Eye (tissue), 1 donor: Measurements from ENCODE around the gene ALCAM.

Source experiments
- DNase-seq: peaks from one replicate; pipeline ENCODE4 v3.0.0-alpha.2; 2015

ALCAM gene

DNA sequence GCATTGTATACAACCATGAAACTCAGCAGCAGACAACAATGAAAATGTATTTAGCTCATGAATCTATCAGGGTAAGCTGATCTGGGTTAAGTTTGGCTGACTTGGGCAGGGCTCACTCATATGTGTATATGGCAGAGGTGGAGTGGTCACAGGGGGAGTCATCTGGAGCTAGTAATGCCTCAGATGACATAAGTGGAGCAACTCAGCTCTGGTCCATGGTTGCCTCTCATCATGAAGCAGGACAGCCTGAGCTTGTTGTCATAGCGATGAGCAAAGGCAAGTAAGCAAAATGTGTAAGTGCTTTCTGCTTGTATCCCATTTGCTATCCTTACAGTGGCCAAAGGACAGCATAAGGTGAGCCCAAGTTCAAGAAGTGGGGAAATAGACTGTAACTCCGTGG, 64.5 kb downstream of the ALCAM start:
- peak; percentile 35 for DNase-seq

DNA sequence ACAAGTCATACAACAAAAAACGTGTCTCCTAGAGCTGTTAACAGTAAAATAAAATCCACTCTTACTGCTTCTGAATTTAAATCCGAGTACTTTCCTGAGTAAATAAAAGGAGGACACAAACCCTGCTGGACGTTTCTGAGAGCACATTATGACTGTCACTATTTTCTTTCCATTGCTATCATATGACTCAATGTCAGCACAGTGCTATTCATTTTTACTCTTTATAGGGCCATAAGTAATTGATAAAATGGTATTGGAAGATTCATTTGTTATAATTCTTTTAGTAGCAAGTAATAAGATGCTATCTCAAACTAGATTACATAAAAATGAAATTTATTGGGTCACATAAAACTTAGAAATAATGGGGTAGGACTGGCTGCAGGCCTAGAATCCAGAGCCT, 68.6 kb downstream of the ALCAM start:
- DNase-seq = no peak

GRCh38 chr3:105436687-105437086, 70.0 kb downstream of the ALCAM start:
- no peak for DNase-seq

- DNase-seq = no peak
These were observed 73.4 kb downstream of the ALCAM start for GRCh38 chr3:105440113-105440512.

DNA sequence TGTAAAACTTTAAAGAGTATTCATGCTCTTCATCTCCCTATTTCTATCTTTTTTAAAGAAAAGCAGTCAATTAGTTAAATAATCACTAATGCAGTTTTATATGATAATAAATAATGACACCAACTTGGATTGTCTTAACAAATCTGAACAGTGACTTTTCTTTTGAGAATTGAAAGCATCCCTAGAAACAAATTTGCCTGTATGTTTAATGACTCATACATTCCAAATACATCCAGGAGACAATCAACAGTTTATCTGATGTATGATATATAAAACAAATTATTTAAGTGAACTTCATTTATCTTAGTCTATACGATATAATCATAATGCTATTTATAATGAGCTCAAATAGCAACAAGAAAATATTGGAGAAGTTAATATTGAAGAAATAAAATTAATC, 78.0 kb downstream of the ALCAM start:
- no peak for DNase-seq

DNA sequence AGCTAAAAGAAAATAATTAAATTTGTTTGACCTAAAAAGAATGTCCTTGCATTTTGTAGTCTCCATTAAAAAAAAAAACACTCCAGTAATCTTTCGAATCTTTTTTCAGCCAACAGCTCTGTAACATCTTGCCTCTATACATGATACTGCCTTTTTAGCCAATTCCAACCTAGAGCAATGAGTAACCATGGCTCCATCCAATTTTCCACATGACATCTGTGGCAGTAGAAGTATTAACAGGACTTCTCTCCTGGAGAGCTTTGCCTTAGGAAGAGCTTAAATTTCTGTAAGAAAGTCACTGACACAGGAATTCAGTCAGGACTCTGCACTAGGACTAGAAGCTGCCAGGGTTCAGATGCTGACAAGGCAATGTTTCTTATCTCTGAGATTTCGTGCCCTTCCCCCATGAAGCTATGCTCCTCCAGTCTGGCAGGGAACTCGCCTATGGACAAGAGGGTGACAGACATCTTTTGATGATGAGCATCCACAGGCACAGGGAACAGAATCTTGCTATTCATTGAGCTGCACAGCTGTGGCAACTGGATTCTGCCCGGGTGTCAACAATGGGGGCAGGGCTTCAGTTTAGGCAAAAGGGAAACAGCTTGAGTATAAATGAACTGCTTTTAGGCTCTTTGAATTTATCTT, 81.8 kb downstream of the ALCAM start:
- DNase-seq = no peak

DNA sequence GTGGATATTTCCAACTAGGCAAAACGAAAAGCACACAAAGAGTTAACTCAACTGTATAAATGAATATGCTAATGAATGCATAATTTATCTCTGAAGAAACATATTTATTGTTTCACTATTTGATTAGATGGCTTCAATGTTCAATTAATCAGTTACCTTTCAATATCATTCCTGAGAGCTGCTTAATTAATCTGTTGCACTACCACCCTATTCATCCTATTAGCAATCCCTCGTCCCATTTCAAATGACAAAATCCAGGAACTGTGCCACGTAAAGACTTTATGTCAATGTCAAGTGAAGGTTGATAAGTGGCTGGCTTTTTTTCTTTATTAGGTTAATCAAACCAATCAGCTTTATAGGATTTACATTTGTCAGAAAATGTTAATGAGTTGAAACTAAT, 82.7 kb downstream of the ALCAM start:
- DNase-seq = no peak

DNA sequence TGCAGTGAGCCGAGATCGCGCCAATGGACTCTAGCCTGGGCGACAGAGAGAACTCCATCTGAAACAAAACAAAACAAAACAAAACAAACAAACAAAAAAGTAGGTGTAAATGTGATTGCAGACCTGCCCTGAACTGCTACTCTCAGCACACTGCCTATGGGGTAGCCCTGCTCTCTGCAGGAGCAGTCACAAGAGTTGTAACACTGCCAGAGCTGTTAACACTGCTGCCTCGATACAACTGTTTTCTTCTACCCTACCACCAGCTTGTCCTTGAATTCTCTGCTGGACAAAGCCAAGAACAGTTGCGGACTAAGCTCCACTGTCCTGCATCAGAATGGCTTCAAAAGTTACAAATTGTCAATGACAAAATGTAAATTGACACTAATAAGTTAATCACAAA, 89.3 kb downstream of the ALCAM start:
- DNase-seq = no peak

DNA sequence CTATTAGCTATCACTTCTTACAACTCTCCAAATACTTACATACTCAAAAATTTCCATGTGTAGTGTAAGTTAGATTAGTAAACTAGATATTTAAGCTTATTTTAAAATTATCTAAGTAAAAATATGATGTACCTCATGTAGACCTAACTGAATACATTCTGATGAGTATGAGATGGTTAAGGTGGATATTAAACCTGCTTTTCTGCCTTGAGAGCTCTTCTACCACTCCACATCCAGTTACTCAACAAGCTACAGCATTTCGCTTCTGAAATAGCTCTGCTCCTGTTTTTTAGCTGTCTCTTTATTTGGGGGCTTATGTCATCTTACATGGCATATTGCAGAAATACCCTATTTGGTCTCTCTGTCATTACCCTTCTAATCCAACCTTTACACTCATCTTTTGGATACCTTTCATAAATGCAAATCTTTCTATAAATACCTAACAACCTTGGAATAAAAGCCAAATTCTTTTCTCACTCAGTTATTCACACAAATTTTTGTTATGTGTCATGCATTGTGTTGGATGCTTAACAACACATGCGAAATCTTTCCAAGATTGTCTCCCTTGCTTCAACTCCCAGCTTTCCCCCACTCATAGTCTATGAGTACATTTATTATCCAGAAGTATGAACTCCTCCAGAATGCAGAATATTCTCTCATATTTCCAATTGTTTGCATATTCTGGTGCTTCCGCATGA, 92.0 kb downstream of the ALCAM start:
- no peak for DNase-seq

DNA sequence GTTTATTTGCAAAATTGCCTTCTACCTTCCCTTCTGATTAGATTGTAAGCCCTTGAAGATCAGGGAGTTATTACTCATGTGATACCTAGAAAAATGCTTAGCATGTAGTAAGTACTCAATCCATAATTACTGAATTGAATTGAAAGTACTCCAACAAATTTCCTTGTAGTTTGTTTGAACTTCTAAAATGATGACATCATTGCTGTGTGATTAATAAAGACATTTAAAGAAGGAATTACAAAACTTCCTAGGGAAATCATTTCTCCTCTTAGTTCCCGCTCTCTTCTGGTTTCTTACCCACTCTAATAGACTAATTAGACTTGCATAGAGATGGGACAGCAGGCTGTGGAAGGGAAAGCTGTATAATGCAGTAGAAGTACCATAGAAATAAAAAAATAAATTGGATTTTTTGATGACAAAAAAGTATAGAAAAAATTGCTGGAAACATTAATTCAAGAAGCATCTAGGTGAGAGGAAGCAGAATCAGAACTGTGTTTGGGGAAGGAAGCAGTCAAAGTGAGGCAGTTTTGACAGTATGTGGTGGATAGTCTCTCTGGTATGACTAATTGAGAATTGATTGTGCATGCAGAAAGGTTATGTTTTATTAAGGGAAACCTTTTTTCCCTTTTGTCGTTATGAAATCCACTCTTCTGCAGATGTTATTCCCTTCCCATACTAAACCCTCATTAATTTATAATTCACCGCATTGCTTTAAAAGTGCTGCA, 93.0 kb downstream of the ALCAM start:
- DNase-seq = no peak

GRCh38 chr3:105463620-105464019, 96.9 kb downstream of the ALCAM start:
- no peak for DNase-seq

- DNase-seq = no peak
These were observed 98.6 kb downstream of the ALCAM start for GRCh38 chr3:105465251-105465853.

GRCh38 chr3:105466072-105466471, 99.4 kb downstream of the ALCAM start:
- no peak for DNase-seq

GRCh38 chr3:105466495-105467404, 100.0 kb downstream of the ALCAM start:
- no peak for DNase-seq

- DNase-seq = no peak
These were observed 104.1 kb downstream of the ALCAM start for GRCh38 chr3:105470851-105471250.

DNA sequence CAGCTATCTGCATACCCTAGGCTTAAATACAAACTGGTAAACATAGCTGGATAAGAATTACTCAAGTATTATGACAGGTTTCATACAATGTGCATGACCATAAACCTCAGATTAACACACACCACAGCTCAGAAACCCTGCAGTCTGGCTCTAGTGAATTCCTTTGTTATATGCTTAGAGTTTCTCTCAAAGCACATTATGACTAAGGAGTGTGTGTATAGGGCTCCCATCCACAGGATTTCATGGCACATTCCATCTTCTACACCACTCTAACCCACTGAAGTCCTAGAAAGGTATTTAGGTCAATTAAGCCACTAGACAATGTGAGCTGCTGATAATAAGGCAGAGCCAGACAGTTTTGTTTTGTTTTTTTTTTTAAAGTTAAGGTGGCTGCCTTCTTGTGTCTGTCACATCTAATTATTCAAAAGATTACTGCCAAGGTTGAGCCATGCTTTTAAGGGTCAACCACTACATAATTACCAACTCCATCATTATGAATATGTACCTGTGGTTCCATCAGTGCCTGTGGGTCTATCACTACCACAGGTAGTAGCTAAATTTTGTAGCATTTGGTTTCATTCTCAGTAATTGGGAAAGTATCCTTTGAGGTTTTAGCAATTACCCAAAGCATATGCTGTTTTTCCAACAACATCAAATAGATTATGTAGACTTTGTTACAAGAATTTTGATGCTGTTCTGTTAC, 107.0 kb downstream of the ALCAM start:
- peak; percentile 68 for DNase-seq

DNA sequence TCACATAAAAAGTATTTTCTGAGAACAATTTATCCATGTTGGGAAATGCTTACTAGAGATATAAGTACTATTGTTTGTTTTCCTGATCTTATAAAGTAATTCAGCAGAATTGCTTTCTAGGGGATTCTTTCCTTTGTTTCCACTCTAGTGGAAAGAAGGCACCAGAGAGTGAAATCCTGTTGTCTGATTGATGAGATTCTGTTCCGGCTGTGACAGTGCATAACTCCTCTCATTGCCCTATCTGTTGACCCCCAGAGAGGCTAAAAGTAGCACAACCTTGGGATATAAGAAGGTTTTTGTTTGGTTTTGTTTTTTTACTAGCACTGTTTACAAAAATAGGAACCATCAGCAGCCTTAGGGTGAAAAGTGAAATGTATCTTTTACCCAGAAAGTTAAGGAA, 114.1 kb downstream of the ALCAM start:
- peak; percentile 34 for DNase-seq

DNA sequence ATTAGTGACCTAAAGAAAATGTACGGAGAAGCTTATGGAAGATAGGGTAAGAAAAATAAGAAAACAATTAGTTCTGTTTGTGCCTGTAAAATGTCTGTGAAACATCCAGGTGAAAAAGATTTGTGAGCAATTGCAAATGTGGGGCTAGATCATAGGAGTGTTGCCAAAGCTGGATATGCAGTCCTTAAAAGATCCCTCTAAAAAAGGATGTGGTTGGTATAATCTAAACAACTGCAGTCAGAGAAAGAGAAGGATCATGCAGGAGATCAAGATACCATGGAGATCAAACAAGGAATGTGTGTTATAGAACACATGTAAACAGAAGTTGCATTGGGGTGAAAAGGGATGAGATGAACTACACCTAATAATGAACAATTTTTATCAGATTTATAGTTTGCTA, 116.8 kb downstream of the ALCAM start:
- no peak for DNase-seq

DNA sequence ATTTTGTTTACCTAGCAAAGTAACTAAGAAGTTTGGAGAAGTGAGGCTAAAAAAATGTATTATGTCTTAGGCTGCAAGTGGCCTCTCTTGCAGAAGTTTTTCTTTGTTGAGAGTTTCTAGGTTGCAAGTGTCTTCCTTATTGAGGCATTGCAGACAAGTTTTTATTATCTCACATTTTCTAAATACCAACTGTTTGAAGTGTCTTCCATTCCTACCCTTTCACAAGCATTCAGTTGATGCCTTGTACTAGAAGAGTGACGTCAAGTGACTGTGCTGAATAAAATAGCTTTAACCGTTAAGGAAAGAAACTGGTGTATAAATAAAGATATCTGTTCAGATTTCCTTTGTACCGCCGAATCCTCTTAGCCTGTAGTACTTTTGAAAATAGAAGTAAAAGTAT, 123.3 kb downstream of the ALCAM start:
- no peak for DNase-seq

DNA sequence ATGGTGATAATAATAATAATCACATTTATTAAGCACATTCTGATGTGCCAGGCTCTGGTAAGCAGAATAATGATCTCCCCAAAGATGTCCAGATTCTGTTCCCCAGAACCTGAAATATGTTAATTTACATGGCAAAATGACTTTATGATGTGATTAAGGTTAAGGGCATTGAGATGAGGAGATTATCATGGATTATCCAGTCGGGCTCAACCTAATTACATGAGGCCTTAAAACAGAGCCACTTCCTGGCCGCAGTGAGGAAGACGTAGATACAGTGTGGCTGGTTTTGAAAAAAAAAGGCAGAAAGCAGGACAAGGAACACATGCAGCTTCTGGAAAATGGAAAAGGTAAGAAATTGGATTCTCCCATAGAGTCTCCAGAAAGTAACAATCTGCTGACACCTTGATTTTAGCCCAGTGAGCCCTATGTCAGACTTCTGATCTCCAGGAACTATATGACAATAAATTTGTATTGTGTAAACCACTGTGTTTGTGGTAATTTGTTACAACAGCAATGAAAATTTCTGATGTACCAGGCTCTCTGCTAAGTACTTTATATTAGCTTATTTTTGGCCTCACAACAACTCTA, 126.7 kb downstream of the ALCAM start:
- DNase-seq = no peak

- no peak for DNase-seq
These were observed 128.3 kb downstream of the ALCAM start for GRCh38 chr3:105495021-105495420.

GRCh38 chr3:105496343-105496742, 129.6 kb downstream of the ALCAM start:
- DNase-seq = no peak
